Kidney epithelial cell (primary cell): ENCODE measurements around the gene SETD7. TPM values are rescaled to one million over a fixed set of nuclear protein-coding genes. Genes with fewer than 3 reads are reported as not detected.

Source experiments
- DNase-seq: peaks from one replicate; pipeline ENCODE4 v3.0.0-alpha.2; 2010; ENCODE audit warnings: low read depth
- H3K27me3 ChIP-seq: 2 replicates; pipeline ENCODE4 v1.6.0; 2011; ENCODE audit warnings: low read length; ENCODE audit not compliant: control insufficient read depth, insufficient read depth
- H3K36me3 ChIP-seq: 2 replicates; pipeline ENCODE4 v1.5.1; 2011; ENCODE audit warnings: low read length; ENCODE audit not compliant: control insufficient read depth, insufficient read depth
- H3K4me3 ChIP-seq: 2 replicates; pipeline ENCODE4 v1.5.1; 2011; ENCODE audit warnings: low read depth, mild to moderate bottlenecking, control low read depth, low read length
- CTCF ChIP-seq: IDR thresholded peaks from 2 replicates; pipeline ENCODE4 v1.5.1; 2011; ENCODE audit warnings: mild to moderate bottlenecking, moderate library complexity, low read length, control low read depth, inconsistent platforms; ENCODE audit not compliant: insufficient read depth, poor library complexity, severe bottlenecking
- total RNA-seq: library from RNA; depleted of rRNA; stranded (reverse); fragments of >200 nt; gene quantifications from 2 replicates; pipeline ENCODE4 v1.2.3, GENCODE V29; 2015

The SETD7 gene
- total RNA-seq, 1 donor from 2014 or later, result 37.7 TPM

- DNase-seq, result no peak
- Histone ChIP-seq H3K27me3 (no peaks in the 10 kb centered on the region), H3K36me3 (no peaks in the 10 kb centered on the region), H3K4me3 (no peak overlapping the region)
- no peak for TF ChIP-seq CTCF
These were observed 32.9 kb downstream of the SETD7 start for GRCh38 chr4:139523076-139523475.

- no peak for DNase-seq
- TF ChIP-seq CTCF, result no peak
- no peaks in the 10 kb centered on the region for H3K36me3 ChIP-seq
- no peaks in the 10 kb centered on the region for H3K27me3 ChIP-seq
- no peak overlapping the region for H3K4me3 ChIP-seq
These were observed 33.6 kb downstream of the SETD7 start for GRCh38 chr4:139522457-139522856.

GRCh38 chr4:139521754-139522401 lies 34.1 kb downstream of the SETD7 start:
- DNase-seq, result no peak
- no peak overlapping the region for H3K4me3 ChIP-seq
- H3K36me3 ChIP-seq, result no peaks in the 10 kb centered on the region
- no peaks in the 10 kb centered on the region for H3K27me3 ChIP-seq
- TF ChIP-seq CTCF, result no peak

DNA sequence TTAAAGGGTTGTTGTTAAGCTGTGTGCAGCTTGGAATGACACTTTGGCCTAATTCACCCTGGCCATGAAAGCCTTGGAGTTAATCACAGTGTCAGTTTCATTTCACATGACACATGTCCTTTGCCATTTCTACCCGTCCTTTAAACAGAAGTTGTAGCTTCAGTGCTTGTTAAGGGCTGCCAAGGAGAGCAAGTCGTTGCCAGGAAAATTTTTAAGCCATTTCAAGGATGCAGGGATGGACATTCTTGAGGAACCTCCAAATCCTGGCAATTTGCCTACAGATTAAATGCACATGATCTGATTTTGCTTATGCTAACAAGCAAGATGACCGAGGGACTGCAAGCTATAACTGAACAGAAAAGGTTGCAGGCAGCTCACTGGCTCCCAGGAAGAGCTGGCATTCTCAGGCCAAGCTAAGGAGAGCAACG lies 40.5 kb downstream of the SETD7 start:
- Histone ChIP-seq H3K4me3 (no peak overlapping the region), H3K27me3 (no peaks in the 10 kb centered on the region), H3K36me3 (no peaks in the 10 kb centered on the region)
- TF ChIP-seq CTCF, result no peak
- DNase-seq, result no peak

- H3K27me3 ChIP-seq, result no peaks in the 10 kb centered on the region
- no peak for DNase-seq
- H3K36me3 ChIP-seq, result no peaks in the 10 kb centered on the region
- H3K4me3 ChIP-seq, result no peak overlapping the region
- TF ChIP-seq CTCF, result no peak
These were observed 41.5 kb downstream of the SETD7 start for GRCh38 chr4:139514382-139515059.
